HepG2 (cell line): ENCODE results near the gene RDM1. TPM values are rescaled to one million over a fixed set of nuclear protein-coding genes. Genes with fewer than 3 reads are reported as not detected.

Source experiments
- ATRX ChIP-seq: sonication (generic); formaldehyde crosslinking; IDR thresholded peaks from 2 replicates; pipeline ENCODE4 v1.4.0; 2020; ENCODE audit warnings: missing genetic modification reagents, borderline replicate concordance
- CEBPB ChIP-seq: IDR thresholded peaks from 2 replicates; pipeline ENCODE4 v1.6.1; 2011; ENCODE audit warnings: low read depth, low read length, improper control_type of control experiment, borderline replicate concordance
- CREB3 ChIP-seq: sonication (generic); formaldehyde crosslinking; IDR thresholded peaks from 2 replicates; pipeline ENCODE4 v1.5.0; 2020; ENCODE audit warnings: missing genetic modification reagents
- E2F1 ChIP-seq: sonication (generic); formaldehyde crosslinking; IDR thresholded peaks from 2 replicates; pipeline ENCODE4 v1.5.0; 2020; ENCODE audit warnings: missing genetic modification reagents
- ESRRA ChIP-seq: sonication (generic); formaldehyde crosslinking; IDR thresholded peaks from 2 replicates; pipeline ENCODE4 v1.5.1; 2020; ENCODE audit warnings: mild to moderate bottlenecking, low read depth, missing genetic modification reagents
- FOXP4 ChIP-seq: sonication (generic); formaldehyde crosslinking; IDR thresholded peaks from 2 replicates; pipeline ENCODE4 v1.4.0; 2020; ENCODE audit warnings: missing genetic modification reagents
- GATAD1 ChIP-seq: IDR thresholded peaks from 2 replicates; pipeline ENCODE4 v1.6.1; 2016; ENCODE audit warnings: missing genetic modification reagents, missing compliant biosample characterization
- HES4 ChIP-seq: sonication (generic); formaldehyde crosslinking; IDR thresholded peaks from 2 replicates; pipeline ENCODE4 v1.9.0; 2021; ENCODE audit warnings: mild to moderate bottlenecking, missing genetic modification reagents, borderline replicate concordance
- KLF11 ChIP-seq: IDR thresholded peaks from 2 replicates; pipeline ENCODE4 v1.6.1; 2016; ENCODE audit warnings: missing compliant biosample characterization
- MAFF ChIP-seq: IDR thresholded peaks from 2 replicates; pipeline ENCODE4 v1.6.1; 2011; ENCODE audit warnings: low read depth, low read length, improper control_type of control experiment
- MEIS1 ChIP-seq: sonication (generic); formaldehyde crosslinking; IDR thresholded peaks from 2 replicates; pipeline ENCODE4 v1.9.0; 2021; ENCODE audit warnings: mild to moderate bottlenecking, missing genetic modification reagents, moderate library complexity, borderline replicate concordance
- PHB2 ChIP-seq: fragments of 450-650 bp; IDR thresholded peaks from 2 replicates; pipeline ENCODE4 v1.6.1; 2018; ENCODE audit not compliant: partially characterized antibody
- PHF5A ChIP-seq: IDR thresholded peaks from one replicate; pipeline ENCODE4 v1.6.1; 2018; ENCODE audit warnings: low read depth, missing genetic modification reagents; ENCODE audit not compliant: unreplicated experiment
- SOX13 ChIP-seq, 3 experiments: fragments of 450-650 bp in 1 of 3; sonication (generic) in 1 of 3; formaldehyde crosslinking in 1 of 3; IDR thresholded peaks in 2 of 3; conservative IDR thresholded peaks in 1 of 3; 2 replicates each; pipeline versions ENCODE4 v1.5.0 to v1.6.1; 2016 to 2020; ENCODE audit warnings: antibody characterized with exemption in 1 of 3, mild to moderate bottlenecking in 1 of 3, missing compliant biosample characterization in 1 of 3, missing genetic modification reagents in 1 of 3, moderate library complexity in 1 of 3
- TBL1XR1 ChIP-seq: fragments of 150-350 bp; IDR thresholded peaks from 2 replicates; pipeline ENCODE4 v1.6.1; 2014; ENCODE audit warnings: borderline replicate concordance, low read length; ENCODE audit not compliant: partially characterized antibody
- ZNF367 ChIP-seq: sonication (generic); formaldehyde crosslinking; IDR thresholded peaks from 2 replicates; pipeline ENCODE4 v1.4.0; 2020; ENCODE audit warnings: missing genetic modification reagents, borderline replicate concordance
- ZNF383 ChIP-seq: sonication (generic); formaldehyde crosslinking; IDR thresholded peaks from 2 replicates; pipeline ENCODE4 v1.4.0; 2020; ENCODE audit warnings: missing genetic modification reagents, mild to moderate bottlenecking, borderline replicate concordance
- ZNF660 ChIP-seq: sonication (generic); formaldehyde crosslinking; IDR thresholded peaks from 2 replicates; pipeline ENCODE4 v1.5.1; 2020; ENCODE audit warnings: mild to moderate bottlenecking, low read depth, missing genetic modification reagents, borderline replicate concordance
- ZNF678 ChIP-seq: sonication (generic); formaldehyde crosslinking; IDR thresholded peaks from 2 replicates; pipeline ENCODE4 v1.4.0; 2020; ENCODE audit warnings: mild to moderate bottlenecking, missing genetic modification reagents
- ZNF724P ChIP-seq: sonication (generic); formaldehyde crosslinking; IDR thresholded peaks from 2 replicates; pipeline ENCODE4 v1.8.0; 2022; ENCODE audit warnings: missing genetic modification reagents, borderline replicate concordance
- polyA plus RNA-seq, 8 experiments: library from polyadenylated mRNA; depleted of rRNA in 3 of 8; stranded (reverse) in 7 of 8; unstranded in 1 of 8; fragments of >200 nt; fragmentation: Illumina TruSeq in 4 of 8; extraction: Trizol in 4 of 8; gene quantifications; 2 replicates each; pipeline versions ENCODE4 v1.2.1 to v1.2.3, GENCODE V29; 2011 to 2016; ENCODE audit warnings: low read depth in 4 of 8, missing spikeins in 1 of 8, mixed read lengths in 1 of 8; ENCODE audit not compliant: insufficient read depth in 1 of 8
- total RNA-seq, 5 experiments: library from RNA; depleted of rRNA; stranded (reverse); fragments of >200 nt; fragmentation: Illumina TruSeq; extraction: Trizol; gene quantifications; 2 replicates each; pipeline ENCODE4 v1.2.3, GENCODE V29; 2016; ENCODE audit warnings: low read depth in 1 of 5

RDM1 gene
- total and polyA plus RNA-seq, 2 of the 13 experiments (the other 11 are each of a cell fraction or from before 2014, with no cell fraction given), result 0.28 to 0.40 TPM

- no peak for TF ChIP-seq CREB3 (CRISPR knock-in tag)
- TF ChIP-seq HES4, result no peak
- TF ChIP-seq ATRX, result no peak
- peak; percentile 68 for TF ChIP-seq MAFF
- TF ChIP-seq ZNF678 (CRISPR knock-in tag), result peak; percentile 57; the same call in 1 of the 2 replicates
- TF ChIP-seq TBL1XR1, result peak; percentile 99
- TF ChIP-seq PHB2, result no peak
- TF ChIP-seq PHF5A (CRISPR knock-in tag), result peak; percentile 86
- TF ChIP-seq ZNF660 (CRISPR knock-in tag), result no peak
- TF ChIP-seq E2F1 (CRISPR knock-in tag), result no peak
- TF ChIP-seq CEBPB, result peak; percentile 62
- TF ChIP-seq ZNF383 (CRISPR knock-in tag), result no peak
- TF ChIP-seq ESRRA (CRISPR knock-in tag), result peak; percentile 98
- TF ChIP-seq FOXP4 (CRISPR knock-in tag), result peak; percentile 96
- TF ChIP-seq SOX13 (IDR thresholded peaks at IDR 0.05), result peak; percentile 92
- TF ChIP-seq SOX13 (CRISPR knock-in tag; conservative IDR thresholded peaks at IDR 0.05 in 1 of 2, IDR thresholded peaks at IDR 0.05 in 1 of 2), result peak in 1 of 2 experiments; percentile 94; a peak in 2 of 4 replicates
- TF ChIP-seq ZNF367 (CRISPR knock-in tag), result no peak
- peak; percentile 61; the same call in 1 of the 2 replicates for TF ChIP-seq MEIS1
- TF ChIP-seq KLF11 (CRISPR knock-in tag), result no peak
- TF ChIP-seq GATAD1, result peak; percentile 50; the same call in 1 of the 2 replicates
- TF ChIP-seq ZNF724P, result peak; percentile 73; the same call in 1 of the 2 replicates
These were observed 43.0 kb upstream of the RDM1 start (continued) for GRCh38 chr17:35973333-35974260.
